ENCODE measurements around the gene PRKCA.

Gene PRKCA

DNA sequence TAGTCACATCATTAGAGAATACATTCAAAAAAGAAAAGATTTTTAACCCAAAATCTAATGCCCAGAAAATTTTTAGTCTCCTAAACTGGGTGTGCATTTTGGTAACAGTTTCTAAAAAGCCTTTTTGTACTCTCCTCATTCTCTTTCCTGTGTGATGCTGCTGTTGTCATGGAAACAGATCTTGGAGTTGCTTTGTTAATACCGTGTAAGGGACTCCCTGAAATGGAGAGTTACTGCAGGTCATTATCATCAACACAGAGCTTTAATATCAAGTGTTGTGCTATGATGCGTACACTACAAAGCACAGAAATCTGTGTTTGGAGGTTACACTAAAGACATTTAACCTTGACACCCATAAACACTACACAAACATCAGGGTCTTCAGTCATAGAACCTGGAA, 216.3 kb downstream of the PRKCA start:
- peak; percentile 63 for DNase-seq (ENCODE audit: low spot score)

DNA sequence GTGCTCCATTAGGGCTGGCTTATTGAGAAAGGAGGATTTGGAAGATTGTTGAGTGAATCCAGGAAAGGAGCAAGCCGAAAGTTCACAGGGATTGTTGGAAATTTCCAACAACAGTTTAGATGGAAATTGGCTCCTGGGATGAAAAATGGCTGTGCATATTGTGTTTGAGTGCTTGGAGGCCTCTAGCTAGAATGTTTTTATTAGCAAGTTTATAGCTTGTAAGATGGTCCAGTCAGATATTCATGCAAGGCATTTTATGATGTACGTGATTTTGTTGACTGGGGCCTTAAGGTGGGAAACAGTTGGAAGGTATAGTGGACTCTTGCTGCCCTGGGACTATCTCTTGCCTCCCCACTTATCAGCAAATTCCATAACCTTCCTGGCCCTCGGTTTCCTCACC, 216.7 kb downstream of the PRKCA start:
- DNase-seq (ENCODE audit: low spot score) = no peak

DNA sequence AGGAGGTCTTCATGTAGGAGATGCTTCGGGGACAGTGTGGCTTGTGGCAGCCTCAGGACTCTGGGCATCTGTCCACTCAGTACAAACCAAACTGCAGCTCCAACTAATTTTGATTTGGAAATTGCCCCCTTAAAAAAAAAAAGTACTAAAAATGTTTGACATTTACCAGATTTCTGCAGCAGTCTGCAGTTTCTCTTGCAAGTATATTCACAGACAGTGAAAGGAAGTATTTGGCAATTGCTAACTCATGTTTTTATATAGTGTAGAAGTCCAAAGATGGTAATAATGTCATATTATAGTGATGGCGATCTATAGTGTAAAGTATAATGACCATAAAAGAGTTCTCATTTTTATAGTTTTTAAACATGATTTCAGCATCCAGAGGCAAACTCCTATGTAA, 218.6 kb downstream of the PRKCA start:
- DNase-seq (ENCODE audit: low spot score) = no peak

DNA sequence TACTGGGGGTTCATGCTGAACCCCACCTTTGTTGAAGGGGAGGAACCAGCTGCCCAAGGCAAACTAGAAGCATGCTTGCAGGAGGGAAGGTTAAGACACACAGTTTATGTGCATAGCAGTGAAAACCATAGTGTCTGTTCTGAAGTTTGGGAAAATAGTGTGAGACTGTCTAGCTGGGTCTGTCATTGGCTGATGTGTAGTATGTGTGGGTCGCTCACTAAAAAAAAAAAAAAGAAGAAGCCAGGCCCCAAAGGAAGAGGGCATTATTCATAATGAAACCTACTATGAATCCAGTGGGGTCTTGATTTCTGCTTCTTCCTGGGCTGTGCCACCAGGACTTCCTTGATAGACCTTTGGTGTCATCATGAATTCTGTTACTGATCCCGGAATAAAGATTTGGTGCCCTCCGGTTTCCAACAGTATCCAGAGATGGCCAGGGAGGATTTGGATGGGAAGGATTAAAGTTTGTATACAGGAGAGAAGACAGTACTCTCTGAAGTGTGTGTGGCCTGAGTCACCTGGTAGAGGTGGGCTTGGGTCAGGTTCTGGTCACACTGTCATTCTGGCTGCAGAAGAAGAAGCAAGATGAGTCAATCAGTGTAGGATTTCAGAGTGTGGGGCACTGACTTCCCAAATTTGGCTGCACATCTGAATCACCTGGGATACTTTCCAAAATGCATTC, 220.3 kb downstream of the PRKCA start:
- DNase-seq (ENCODE audit: low spot score) = no peak

DNA sequence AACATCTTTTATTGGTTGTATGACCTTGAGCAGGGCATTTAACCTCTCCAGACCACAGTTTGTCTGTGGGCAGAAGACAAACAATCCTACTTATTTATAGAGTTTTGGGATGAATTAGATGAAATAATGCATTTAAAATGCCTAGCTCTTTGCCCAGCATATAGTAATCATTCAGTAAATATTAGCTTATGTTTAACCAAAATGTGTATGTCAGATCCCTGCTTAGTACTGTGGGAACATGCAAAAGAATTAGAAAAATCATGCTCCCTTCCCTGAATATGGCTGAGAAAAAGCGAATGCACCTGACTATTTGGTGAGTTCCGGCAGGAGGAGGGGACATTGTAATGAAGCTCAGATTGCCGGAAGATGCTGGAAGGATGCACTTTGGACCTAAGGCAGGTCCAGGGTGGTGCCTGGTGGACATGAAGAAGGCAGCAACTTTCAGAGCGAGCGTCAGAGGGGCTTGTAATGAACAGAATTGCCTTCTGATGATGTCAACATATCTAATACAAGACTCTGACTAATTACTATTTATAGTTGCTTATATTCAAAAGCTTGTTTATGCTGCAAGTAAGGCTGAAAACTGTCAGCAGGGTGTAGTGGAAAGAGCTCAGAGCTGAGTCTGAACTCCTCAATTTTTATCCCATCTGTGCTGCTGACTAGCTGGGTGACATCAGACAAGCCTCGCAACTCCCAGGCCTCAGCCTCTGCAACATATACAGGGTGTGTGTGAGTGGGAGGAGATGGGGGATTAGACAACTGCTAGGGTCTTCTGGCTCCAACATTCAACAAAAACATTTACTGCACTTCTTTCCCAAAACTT, 221.2 kb downstream of the PRKCA start:
- DNase-seq (ENCODE audit: low spot score) = peak; percentile 59

DNA sequence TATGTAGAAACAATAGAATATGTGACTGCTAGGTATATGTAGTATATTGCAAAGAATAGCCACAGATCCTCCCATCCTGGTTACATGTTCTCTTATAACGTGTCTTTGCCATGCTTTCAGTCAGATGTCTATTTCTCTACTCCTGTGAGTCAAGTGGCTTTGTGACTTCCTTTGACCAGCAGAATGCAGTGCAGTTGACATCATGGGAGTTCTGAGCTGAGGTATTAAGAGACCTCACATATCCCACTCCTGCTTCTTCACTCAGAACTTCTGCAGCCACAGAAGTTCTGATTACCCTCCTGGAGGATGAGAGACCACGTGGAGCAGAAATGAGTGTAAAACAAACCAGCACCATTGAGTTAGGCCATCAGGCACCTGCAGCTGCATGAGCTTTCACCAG, 222.5 kb downstream of the PRKCA start:
- no peak for DNase-seq (ENCODE audit: low spot score)

DNA sequence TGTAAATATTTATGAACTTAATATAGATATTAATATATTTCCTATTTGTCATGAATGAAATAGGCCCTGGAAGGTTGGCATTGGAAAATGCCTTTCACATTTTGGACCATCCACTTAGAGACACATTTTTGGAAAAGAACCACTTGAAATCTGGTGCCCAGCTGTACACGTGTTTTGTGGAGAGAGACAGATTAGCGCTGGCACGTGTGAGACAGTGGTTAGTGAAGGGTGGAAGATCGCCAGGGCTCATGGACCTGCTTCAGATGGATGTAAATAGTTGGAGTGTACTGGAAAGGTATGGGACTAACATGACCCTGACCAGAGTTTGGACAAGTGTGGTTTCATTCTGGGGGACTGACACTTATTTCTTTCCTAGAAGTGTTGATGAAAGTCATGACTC, 222.9 kb downstream of the PRKCA start:
- no peak for DNase-seq (ENCODE audit: low spot score)

DNA sequence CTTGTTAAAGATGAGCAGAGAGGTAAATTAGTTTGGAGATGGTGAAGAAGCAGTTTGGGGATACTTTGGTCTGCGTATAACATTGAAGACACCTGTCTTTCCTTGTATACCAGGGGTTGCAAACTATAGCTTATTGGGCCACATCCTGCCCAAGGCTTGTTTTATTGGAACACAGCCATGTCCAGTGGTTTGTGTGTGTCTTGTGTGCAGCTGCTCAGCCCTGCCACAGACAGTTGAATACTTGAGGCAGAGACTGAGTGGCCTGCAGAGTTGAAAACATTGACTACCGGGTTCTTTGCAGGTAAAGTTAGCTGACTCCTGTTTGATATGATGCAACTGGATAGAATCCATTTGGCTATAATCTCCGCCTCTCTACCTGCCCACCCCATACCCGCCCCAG, 224.4 kb downstream of the PRKCA start:
- DNase-seq (ENCODE audit: low spot score) = peak; percentile 75

DNA sequence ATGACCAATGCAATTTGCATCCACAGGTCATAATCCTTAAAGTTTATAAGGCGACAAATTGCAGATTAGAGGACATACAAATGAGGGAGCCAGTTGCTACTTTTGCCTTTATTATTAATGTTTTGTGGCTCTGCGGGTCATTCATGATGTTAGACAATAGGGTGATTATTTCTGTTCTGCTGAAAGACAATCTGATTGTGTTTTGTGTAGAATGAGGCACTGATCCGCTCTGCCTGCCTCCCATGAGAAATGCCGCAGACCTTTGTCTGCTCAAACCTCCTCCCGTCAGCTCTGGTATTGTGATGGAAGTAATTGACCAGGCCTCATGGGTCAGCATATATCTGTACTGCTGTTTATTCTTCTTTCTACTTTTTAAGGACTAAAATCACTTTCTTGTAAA, 224.9 kb downstream of the PRKCA start:
- peak; percentile 96 for DNase-seq (ENCODE audit: low spot score)

DNA sequence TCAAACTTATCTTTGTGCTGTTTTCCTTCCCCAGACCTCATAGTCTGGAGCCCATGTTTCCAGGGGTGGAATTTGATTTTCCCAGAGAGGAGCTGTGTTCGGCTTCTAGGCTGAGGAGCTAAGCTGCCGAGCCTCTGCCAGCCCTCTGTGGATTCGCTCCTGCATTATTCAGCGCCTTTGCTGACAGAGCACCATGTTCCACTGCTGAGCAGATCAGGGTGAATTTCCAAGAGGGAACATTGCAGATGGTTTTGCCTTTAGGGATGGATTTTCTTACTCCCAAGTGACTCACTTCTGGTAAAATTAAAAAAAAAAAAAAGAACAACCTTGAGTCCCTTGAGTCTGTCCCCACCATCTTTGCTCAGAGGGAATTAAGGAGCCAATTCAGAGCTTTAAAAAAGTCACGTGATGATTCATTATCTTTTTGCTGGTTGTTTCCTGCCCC, 229.5 kb downstream of the PRKCA start:
- no peak for DNase-seq (ENCODE audit: low spot score)

DNA sequence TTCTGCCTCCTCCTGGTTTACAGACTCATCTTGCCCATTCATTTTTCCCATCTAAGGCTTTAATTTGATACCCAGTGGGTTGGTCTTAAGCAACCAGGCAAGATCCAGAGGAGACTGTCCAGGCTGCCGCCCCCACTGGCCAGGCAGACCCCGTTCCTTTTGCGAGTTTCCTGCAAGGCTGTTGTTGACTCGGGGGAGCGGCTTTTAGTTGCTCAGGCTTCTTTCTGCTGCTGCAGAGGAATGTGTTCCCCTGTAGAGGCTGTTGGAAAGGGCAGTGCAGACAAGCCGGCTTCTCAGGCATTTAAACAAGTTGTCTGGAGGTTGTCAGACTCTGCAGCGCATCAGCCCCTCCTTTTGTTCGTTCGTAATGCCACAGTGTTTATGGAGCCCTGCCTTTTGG, 231.2 kb downstream of the PRKCA start:
- peak; percentile 57 for DNase-seq (ENCODE audit: low spot score)

DNA sequence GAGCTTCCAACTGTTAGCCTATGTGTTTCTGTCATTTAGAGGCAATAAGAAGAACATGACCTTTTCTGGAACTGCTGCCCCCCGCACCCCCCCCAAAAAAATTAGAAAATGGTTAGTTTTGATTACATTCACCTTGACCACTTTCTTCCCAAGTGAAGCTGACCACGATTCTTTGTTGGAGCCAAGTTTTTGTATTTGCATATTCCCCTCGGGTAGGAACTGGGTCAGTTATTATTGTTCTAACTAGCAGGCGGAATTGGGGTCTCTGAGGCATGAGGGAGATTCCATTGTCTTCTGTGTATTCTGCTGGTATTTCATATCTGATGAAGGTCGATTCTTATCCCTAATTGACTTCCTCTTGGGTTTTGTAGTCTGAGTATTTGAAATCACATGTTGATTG, 231.6 kb downstream of the PRKCA start:
- DNase-seq (ENCODE audit: low spot score) = no peak

DNA sequence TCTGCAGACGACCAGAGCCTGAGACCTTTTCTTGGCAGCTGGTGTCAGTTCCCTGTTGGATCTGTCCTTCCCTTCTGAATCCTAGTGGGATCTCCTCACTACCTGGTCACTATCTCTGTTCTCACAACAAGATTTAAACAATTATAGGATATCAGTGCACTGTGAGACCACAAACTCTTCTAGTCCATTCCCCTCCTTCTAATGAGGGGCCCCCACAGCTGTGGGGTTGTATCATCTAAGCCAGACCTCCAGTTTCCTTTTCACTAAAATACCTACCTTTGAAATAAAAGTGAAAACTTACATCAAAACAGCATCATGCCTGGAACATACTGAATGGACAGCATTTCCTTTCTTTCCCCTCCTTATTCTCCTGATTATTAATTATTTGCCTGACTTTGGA, 233.2 kb downstream of the PRKCA start:
- no peak for DNase-seq (ENCODE audit: low spot score)

DNA sequence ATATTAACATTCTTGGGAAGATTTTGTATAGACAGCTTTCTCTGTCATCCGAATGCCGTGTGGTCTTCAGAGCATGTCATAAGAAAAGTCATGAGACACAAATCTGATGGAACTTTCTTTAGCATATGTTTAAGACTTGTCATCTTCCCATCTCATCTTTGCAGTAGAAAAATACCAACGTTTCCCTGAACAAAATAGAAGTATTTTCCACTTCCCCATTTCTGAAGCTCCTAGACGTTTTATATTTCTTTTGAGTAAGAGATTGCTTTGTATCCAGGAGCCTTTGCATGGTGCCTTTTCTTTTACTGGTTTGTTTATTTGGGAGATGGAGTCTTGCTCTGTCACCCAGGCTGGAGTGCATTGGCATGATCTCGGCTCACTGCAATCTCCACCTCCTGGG, 235.1 kb downstream of the PRKCA start:
- DNase-seq (ENCODE audit: low spot score) = no peak

DNA sequence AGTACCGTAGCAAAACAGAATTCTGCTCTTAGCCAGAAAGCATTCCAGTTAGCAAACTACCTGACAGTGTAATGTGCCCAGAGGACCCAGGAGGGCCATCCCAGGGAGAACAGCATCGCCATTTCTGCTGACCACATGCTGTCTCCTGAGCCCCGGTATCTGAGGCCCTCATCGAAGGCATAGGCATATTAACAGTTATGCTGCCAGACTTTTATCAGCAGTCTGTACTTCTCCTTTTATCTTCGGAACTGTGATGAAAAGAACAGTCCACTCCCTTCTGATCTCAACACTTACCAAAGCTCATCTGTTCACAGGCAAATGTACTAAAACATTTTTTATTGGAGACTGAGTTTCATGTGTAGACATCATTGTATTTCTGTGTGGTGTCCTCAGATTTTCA, 236.4 kb downstream of the PRKCA start:
- no peak for DNase-seq (ENCODE audit: low spot score)

DNA sequence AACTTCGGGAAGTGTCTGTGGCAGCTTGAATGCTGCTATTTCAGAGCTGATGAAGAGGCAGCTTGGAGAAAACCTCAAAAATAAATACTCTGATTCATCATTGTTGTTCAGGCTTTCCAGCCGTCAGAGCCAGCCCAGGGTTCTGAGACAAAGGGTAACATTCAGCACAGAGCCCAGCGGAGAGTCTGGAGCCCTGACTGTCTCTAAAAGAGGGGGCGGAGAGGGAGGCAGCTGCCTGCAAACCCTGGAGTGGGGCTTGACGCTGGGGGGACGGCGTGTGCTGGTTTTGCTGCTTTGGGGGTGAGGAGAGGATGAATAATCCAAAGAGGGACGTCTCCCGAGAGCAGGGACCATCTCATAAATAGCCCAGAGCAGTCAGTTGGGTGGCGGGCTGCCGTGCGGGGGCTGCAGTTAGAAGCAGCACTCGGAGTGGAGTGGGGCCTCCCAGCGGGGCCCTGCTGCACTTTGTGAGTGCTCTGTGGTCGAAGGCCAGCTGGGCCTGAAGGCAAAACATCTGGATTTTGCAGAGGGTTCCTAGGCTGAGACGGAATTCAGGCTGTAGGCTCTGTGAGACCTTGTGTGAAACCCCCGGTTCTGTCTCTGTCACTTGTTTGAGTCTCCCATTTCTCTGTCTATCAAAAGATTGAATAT, 237.8 kb downstream of the PRKCA start:
- peak; percentile 99 for DNase-seq (ENCODE audit: low spot score)

DNA sequence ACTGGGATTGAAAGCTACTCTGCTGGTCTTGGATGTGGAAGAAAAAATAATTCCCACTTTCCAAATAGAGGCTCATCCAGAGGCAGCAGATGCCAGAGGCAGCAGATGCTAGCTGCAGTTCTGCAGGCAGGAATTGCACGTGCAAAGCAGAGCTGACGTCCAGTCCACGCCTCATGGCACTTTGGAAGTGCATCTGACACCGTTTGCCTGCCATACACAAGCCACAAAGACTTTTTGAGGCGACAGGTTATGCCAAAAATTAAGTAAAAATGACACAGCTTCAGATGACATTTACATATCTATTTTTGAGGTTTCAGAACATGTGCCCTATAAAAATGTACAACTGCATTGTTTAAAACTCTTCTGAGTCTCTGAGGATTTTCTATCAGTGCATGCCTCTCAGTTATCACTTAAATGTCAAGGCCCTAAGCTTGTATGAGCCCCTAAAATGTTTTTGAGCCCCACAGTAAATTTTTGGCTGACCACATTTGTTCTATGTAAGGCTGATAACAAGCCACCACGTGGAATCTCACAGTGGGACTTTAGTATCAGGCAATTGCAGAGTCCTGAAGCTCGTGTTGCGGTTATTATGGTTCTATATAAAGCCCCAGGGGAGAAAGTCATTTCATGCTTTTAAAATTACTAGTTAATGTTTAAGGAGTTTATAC, 239.2 kb downstream of the PRKCA start:
- no peak for DNase-seq (ENCODE audit: low spot score)

DNA sequence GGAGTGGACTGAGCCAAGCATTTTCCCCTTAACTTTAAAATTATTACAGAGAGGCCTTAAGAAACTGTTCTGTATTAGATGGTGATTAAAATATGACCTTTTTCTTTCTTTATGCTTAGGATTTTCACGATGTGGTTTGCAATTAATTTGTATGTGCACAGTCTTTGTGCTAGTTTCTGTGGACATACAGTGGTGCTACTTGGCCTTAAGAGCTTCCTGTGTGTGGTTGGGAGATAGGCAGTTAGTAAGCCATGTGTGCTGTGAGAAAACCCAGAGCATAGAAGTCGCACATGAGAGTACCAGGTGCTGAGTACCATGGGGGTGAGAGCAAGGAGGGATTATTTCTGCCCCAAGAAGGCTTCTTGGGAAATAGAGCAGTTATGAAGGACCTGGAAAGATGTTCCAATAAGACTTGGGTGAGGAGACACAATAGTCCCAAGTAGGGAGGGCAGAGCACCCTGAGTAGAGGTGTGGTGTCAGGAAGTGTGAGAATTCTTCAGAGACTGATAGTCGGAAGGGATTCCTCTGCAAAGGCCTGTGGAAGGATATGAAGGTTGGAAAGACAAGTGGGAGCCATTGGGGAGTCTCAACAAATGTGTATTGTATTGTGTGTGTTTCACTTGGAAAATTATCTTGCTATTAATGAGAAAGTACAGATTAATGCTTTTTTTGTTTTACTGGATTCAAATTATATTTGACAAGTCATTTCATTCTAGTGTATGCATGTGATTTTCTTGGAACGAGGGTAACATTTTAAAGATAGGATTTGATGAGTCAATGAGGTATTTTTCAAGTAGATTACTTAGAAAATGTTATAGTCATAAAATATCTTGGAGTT, 239.9 kb downstream of the PRKCA start:
- no peak for DNase-seq (ENCODE audit: low spot score)

DNA sequence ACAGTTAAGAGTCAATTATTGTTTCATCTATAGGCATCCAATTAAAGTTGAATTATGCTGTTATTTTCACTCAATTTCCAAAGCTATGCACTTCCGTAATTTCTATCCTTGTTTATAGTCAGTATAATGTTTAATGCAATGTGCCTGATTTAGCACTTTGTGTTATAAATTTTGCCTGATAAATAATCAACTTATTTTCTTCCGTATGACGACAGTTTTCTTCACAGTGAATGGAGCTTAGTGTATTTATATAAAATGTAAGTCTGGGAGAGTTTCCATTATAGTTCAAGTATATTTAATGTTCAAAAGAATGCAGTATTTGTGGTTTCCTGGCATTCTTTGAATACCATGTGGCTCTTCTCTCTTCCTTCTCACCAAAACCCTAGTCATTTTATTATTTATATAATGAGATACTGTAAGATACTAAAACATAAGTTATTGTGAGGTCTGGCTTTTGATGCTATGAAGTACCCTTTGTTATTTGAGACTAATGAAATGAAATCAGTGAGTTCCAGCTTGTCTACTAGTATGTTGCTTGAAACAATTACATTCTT, 240.6 kb downstream of the PRKCA start:
- no peak for DNase-seq (ENCODE audit: low spot score)

DNA sequence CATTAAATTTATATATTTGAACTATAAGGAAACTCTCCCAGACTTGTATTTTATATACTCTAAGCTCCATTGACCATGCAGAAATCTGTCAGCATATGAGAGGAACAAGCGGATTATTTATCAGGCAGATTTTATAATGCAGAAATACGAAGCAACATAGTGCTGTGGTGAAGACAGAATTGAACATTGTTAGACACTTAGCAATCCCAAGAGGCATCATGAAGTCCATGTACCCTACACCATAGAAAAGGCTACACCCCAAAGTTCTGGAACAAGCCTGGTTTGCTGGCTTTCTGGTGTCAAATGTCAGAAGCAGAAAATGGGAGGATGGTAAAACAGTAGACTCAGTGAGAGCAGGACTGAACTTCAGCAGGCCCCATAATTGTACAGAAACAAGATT, 241.1 kb downstream of the PRKCA start:
- DNase-seq (ENCODE audit: low spot score) = no peak

DNA sequence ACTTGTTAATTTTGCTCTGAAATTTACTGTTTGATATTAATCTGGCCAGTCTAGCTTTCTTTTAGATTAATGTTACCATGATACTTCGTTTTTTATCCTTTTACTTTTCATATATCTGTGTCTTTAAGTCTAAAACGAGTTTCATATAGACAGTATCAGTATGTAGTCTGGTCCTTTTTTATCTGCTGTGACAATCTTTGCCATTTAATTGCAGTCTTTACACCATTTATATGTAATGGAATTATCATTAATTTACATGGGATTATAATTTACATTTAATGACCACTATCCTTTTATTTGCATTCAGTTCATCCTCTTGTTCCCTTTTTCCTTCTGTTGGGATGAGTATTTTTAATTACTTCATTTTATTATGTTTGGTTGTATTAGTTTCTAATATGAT, 243.5 kb downstream of the PRKCA start:
- no peak for DNase-seq (ENCODE audit: low spot score)

Measured in globus pallidus (tissue), 1 donor.